ENCODE data around the gene CRYGN.
A peak's percentile ranks its signal among the peaks of the same experiment; 100 is the strongest.

Gene CRYGN, protein sequence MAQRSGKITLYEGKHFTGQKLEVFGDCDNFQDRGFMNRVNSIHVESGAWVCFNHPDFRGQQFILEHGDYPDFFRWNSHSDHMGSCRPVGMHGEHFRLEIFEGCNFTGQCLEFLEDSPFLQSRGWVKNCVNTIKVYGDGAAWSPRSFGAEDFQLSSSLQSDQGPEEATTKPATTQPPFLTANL

DNA sequence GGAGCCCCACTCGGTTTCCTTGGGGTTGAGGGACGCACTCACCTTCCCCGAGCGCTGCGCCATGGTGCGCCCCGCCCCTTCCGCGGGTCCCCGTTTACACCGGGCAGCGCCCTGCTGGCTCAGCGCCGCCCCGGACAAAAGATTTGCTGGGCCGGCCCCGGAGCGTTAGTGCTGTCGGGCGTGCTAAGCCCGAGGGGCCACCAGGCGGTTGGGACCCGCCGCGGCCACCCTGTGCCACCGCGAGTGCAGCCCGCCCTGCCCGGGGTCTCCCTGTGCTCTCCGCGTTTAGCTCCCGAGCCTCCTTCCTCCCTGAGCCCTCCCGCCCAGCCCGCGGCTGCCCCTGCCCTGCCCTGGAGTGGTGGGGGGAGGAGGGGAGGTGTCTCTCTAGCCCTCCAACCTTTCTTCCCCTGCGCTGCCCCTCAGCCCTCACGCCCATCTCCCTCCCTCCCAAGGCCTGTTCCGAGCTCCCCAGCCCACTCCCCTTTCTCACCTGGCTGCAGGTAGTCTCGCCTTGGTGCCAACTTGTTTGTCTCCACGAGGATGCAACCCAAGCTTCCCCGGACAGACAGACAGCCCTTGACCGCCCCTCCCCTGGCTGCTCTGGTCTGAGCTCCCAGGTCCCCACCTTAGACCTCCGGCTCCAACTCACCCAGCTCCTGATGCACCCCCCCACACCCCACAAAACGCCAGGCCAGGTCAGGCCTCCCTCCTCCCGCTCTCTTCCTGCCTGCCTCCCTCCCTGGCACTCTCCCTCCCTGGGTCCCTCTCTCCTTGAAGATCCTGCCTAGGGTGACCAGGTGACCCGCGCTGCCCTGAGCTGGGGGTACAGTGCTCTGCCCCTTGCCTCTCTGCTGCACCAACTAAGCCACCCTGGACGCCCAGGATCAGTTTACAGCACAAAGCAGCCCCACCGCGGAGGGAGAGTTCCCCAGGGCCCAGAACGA is at the start of gene CRYGN:
Gene CRYGN (minus strand): TSS at position 287 of the 944 bp plus-strand sequence. CDS start 224 bp downstream, at position 63.
- DNase-seq (ENCODE audit: low spot score) = no peak

DNA sequence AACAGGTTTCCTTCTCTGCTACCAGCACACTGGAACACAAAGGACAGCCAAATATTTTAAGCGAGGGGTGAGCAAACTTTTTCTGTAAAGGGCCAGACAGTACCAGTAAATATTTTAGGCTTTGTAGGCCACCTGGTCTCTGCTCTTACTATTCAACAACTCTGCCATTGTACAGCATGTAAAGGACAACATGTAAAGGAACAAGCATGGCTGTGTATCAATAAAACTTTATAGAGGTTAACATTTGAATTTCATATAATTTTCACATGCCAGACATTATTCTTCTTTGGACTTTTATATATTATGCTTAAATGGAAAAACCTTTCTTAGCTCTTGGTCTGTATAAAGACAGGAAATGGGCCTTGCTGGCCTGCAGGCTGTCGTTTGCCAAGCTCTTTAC is 49.6 kb upstream of the CRYGN start:
- no peak for DNase-seq (ENCODE audit: low spot score)

DNA sequence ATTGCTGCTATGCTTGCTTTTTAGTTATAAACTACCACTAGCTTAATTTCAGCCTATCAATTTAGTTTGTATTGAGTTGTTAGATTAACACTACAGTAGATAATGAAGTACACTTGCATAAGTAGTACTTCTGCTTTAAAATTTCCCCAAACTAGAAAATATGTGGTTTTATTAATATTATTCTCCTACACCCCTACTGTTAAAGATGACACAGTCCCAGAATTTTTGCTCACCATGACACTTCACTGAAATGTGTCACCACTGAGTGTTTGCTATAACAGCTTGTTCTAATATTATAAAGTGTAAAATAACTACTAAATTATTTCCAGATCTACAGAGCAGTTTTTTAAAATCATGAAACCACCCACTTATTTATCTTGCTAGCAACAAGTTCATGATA is 48.2 kb upstream of the CRYGN start:
- no peak for DNase-seq (ENCODE audit: low spot score)

DNA sequence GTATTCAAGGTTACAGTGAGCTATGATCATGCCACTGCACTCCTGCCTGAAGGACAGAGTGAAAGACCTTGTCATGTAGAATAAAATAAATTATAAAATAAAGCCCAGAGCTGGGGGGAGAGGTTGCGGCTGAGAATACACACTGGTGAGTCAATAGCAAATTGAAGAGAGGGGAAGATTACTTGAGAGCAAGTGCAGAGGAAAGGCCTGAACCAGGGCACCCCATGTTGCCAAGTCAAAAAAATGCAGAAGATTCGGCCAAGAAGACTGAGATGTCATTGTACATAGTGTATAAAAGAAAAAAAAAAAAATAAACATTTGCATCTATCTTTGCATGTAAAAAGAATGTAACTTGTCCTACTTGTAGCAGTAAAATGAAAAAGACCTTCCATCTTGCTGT is 47.3 kb upstream of the CRYGN start:
- no peak for DNase-seq (ENCODE audit: low spot score)

DNA sequence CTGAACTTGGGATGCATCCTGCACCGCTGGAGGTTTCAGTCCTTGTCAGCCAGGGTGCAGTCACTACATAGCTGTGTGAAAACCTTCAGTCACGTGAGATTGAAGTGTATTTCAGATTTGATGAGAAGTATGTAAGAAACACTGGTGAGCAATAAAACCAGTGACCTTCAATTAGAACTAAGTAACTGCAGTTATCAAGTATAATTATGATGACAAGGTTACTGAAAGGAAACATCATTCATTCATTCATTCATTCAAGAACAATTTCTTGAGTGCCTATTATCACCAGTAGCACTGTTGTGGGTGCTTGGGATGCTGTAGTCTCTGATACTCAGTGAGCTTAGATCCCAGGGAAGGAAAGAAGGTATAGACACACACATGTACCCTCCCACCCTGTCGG is 46.1 kb upstream of the CRYGN start:
- no peak for DNase-seq (ENCODE audit: low spot score)

DNA sequence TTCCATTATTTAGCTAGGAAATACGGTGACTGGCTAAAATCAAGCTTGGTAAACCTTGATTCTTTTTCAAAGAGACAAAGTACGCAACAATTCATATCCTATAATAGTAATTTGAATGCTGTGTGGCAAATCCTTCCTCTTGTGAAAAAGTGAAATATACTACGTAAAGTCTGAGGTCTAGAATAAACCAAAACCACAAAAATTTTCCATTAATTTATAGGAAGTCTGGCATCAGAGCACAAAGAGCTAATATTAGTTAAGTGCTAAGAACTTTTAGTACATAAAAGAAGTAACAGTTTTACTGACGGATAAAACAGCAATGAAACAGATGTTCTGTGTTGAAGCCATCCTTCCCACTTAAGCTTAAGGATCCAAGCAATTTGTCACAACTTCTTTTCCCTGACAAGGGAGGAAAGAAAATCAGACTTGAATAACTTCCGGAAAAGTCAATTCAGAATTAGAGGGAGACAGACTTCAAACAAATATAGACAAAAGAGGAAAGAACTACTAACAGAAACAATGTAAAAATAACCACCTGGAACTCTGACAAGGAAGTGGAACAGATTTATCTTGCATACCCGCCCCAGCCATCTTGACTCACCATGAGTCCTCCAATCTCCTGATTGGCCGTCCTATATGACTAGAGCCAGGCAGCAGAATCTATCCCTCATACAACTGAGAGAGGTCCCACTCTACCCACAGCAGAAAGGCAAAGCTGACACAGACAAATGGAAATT is 45.2 kb upstream of the CRYGN start:
- DNase-seq (ENCODE audit: low spot score) = peak; percentile 50

DNA sequence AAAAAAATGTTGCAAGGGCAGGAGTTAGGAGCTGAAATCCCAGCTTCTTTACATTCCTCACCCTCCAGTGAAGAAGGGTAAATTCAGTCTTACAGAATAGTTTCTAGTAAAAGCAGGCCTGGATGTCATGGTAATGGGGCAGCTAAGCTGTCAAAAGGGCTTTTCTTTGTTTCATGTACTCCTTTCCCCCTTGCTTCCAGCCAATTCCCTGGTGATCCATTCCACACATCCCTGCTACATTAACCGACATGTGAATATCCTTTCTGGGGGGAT is 43.7 kb upstream of the CRYGN start:
- DNase-seq (ENCODE audit: low spot score) = no peak

DNA sequence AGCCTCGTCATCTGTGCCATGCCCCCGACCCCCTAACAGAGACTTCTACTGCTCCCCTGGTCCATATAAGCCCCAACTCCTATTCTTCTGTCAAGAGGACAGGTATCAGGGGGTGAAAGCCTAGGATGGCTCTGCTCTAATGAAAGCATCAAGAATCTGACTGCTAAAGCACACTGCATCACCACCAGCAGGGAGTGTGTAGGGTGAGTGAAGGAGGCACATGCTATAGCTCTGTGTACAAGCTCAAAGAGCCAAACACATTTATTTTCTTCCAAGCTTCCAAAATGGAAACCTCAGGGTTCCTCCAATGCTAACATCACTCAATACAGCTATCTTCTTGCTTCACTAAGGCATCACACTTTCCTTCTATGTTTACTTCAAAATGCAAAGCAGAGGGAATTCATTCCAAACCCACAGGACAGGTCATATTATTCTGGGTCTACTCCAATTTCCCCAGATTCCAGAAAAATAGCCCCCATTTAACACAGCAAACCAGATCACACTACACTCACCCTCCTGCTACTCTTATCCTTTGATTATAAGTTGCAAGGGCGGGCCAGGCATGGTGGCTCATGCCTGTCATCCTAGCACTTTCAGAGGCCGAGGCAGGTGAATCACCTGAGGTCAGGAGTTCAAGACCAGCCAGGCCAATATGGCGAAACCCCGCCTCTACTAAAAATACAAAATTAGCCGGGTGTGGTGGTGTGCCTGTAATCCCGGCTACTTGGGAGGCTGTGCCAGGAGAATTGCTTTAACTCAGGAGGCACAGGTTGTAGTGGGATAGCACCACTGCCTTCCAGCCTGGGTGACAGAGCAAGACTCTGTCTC is 43.2 kb upstream of the CRYGN start:
- DNase-seq (ENCODE audit: low spot score) = no peak

DNA sequence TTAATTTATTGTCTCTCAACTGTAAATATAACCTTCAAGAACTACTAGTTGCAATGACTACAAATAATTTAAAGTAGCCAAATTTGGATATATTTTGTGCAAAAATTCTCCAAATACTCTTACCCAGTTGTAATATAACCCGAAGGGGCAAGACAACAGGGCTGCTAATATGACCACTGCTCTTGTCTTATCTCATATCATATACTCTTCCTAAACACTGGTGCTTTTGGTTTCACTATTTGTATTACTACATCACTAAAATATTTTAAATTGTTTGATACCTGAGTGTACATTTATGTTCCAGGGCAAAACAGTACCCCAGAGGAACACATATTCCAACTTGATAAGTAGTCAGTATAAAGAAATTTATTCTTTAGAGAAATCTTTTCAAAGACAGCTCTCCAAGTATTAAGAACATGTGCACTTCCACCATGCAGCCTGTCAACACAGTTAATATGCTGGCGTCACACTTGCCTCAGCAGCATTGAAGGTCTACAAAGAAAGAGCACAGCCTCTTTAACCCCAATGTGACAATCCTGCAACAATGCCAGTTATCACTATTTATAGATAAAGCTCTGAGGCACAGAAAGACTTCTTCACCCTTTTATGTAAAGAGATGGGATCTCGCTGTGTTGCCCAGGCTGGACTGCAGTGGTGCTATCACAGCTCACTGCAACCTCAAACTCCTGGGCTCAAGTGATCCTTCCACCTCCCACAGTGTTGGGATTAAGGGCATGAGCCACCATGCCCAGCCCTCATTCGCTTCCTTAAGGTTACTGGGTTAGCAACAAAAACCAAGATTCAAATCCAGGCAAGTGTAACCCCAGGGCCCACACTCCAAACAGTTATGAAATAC is 41.9 kb upstream of the CRYGN start:
- DNase-seq (ENCODE audit: low spot score) = no peak

DNA sequence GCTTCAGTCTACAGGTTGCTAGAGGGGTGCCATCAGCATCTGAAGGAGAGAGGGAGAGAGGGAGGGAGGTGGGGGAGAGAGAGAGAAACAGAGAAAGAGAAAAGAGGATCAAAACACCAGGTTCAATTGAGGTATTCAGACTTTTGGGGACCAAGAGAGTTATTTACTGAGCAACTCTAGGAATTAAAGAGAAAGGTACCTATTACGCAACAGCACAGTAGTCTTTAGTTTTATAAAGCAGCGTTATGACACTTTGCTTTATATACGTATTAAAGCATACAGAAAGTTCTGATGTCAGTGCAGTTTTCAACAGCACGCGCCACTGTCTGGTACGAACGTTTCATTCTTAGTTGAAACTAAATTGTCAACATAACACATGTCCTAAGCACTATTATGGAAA is 37.9 kb upstream of the CRYGN start:
- DNase-seq (ENCODE audit: low spot score) = no peak

DNA sequence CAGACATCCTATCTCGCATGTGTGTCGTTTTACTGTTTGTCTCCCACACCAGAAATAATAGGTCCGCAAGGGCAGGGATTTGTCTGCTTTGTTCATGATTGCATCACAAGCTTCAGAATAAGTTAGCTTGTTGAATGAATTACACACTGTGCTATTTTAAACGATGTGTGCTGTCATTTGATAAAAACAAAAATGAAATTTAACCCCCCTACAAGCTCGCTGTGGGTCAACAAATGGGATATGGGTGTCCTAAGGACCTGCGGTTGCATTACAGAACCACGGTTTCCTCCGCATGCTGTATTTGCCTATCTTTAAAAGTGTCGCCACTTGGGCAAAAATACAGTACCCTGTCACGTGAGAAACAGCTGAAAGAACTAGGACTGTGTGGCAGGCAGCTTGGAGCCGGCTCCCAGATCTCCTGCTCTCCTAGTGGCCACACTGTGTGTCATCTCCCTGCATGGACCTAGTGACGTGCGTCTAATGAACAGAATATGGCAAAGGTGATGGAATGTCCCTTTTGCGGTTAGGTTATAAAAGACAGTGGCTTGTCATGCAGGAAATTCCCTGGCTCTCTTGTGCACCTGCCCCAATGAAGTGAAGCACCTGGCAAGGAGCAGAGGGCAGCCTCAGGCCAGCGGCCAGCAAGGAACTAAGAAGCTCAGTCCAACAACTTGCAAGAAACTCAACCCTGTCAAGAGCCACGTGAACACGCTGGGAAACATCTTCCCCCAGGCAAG is 32.9 kb upstream of the CRYGN start:
- no peak for DNase-seq (ENCODE audit: low spot score)

DNA sequence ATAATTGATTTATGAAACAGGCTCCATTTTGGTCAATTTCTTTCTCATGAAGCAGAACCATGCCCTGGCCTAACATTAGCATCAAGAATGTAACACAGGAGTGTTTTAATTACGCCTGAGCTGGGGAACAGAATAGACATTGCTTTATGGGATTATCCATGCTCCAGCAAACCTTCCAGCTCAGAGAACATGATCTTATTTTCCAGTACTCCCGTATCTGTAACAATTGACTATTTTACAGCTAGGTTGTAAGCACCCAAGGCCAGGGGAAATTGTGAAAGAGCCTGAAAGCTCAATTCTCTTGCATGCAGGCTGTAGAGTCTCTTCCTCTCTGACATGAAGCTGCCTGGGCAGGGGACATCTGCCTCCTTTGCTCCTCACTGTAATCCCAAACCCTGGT is 30.8 kb upstream of the CRYGN start:
- DNase-seq (ENCODE audit: low spot score) = no peak

DNA sequence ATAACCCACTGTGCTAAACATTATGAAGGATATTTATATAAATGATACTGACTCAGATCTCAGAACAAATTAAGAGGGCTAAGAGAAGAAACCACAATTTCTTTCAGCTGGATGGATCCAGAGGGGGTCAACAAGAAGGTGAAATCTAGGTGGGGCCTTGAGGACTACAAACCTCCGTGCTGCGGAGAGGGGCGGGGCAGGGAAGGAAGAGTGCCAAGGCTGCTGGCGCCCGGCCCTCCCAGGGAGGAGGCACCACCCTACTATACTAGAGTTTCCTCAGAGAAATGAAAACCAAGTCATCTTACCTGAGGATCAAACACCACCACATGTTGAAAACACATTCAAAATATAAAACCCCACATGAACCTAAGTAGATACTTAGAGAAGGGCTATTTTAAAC is 29.3 kb upstream of the CRYGN start:
- no peak for DNase-seq (ENCODE audit: low spot score)

DNA sequence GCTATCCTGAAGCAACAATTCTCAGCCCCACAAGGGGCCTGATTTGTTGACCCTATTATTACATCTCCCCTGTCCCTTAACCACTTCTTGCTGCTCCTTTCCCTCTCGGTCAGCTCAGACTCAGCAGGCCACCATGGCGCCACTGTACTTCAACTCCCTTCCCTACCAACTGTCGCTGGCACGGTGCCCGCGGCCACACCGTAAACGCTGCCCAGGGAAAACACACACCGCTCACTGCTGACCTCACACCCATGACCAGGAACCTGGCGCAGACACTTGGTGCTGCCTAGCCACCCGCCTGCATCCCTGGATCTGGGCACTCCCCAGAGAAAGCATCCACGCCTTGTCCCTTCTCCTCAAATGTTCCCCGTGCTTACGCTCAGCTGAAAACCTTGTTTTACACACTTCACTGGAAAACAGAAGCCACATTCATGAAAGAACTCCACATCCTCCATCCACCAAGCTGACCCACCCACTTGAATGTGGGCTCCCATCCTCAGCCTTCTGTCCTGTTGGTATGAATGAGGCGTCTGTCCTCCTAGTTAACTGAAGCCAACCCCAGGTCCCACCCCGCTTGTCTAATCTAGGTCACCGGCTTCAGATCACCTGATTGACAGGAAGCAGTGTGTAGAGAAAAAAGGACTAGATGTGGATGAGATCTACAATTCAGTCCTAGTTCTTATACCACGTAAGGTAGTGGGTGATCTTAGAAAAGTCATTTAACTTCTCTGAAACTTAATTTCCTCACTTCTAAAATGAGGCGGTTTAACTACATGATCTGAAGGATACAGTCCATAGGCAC is 28.5 kb upstream of the CRYGN start:
- DNase-seq (ENCODE audit: low spot score) = peak; percentile 54

DNA sequence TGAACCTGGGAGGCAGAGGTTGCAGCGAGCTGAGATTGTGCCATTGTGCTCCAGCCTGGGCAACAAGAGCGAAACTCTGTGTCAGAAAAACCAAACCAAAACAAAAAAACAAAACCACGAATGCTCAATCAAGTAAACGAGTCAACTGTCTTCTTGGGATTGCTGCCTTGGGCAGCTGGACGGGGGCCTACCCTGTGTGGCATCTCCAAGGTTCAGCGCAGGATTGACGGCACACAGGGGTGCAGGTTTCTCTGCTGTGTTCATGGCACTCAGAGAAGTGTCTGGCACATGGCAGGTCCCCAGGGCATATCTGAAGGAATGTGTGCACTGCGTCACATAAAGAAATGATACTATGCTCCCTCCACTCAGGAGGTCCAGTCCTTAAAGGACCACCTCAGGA is 25.2 kb upstream of the CRYGN start:
- no peak for DNase-seq (ENCODE audit: low spot score)

DNA sequence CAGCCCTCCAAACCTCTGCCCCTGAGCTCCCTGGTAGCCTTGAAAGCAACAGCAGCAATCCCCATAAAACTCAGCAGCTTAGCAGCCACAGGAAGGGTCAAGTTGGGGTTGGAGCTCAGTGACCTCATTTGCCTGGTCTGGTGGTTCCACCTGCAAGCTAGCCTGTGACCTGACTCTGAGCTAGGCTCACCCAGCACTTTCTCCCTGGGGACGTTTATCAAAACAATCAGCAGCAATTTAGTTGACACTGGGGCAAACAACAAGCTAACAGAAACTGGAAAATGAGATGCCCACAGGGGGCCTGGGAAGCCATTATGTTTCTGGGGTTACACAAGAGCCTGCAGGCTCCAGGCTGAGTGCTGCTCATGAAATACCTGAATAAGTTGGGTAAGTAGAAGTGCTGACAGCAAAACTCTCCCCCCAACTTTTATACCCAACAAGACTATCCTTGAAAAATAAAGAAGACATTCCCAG is 22.4 kb upstream of the CRYGN start:
- no peak for DNase-seq (ENCODE audit: low spot score)

DNA sequence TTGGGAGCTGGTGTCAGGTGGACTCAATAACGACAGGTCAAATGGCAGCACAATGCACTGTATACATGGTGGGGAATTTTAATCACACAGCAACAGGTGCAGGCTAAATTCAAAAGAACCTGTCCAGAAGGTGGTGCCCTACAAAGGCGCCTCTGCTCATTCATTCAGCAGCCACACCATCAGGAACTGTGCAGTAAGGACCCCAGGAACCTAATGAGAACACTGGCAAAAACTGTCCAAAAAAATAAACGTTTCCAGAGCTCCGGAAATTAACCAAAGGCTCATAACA is 21.9 kb upstream of the CRYGN start:
- DNase-seq (ENCODE audit: low spot score) = no peak

DNA sequence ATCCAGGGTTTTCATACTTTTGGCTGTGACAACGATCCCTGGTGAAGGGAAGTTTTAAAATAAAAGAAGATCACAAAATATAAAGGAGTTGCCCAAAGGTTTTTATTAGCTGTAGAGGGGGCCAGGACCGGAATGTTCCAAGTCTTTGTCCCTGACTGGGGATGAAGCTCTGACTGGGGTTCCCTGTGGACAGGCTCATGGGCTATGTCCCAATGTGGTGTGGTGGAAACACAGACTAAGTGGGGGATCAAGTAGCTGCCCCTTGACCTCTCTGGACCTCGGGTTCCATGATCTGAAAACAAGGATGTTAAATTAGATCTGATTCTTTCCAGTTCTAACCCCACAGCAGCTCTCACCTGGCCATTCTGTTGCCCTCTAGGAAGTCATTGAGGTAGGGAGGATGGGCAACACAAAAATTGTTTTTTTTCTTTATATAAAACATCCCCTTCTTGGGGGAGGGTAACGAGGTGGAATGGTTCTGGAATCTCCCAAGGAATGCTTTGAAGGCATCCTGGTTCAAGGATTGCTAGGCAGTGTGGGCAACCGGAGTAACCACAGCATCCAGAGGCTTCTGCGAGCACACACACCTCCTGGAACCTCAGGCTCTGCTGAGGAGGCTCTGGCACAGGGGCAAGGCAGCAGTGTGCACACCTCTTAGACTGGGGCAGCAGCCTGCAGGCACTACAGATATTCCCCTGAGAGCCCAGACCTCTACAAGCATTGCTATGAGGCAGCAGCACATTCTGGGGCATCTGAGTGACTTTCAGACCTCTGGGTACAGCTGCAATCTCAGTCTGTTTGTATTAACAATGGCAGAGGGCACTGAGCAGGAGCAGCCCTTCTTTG is 21.4 kb upstream of the CRYGN start:
- DNase-seq (ENCODE audit: low spot score) = no peak

DNA sequence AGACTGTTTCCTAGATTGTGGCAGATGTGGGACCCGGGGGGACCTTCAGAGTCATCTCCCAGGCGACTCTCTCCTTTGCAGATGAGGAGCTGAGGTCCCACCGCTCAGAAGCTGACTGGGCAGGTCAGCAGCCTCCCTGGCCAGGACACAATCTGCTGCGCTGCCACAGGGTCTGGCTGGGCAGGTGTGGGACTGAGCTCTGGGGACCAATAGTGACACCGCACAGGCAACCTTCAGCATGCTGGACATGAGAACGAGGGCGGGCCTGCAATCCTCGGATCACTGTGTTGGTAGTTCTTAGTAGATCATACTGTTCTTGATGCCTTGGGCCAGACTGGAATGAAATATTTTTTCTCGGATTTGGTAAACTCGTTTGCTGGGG is 20.5 kb upstream of the CRYGN start:
- DNase-seq (ENCODE audit: low spot score) = peak; percentile 29
